Right atrium auricular region (tissue), 2 donors: ENCODE results near the gene CD93. TPM values are rescaled to one million over a fixed set of nuclear protein-coding genes. Genes with fewer than 3 reads are reported as not detected.

Experiments
- DNase-seq: peaks from one replicate; pipeline ENCODE4 v3.0.0-alpha.2; 2019; ENCODE audit warnings: low spot score
- H3K27ac ChIP-seq, 2 donors: fragments of 200-600 bp; sonication (generic); 1 replicate in 1 of 2; 2 replicates in 1 of 2; pipeline ENCODE4 v1.5.1; 2016 to 2019
- H3K27me3 ChIP-seq, 2 donors: fragments of 200-600 bp; sonication (generic); one replicate each; pipeline versions ENCODE4 v1.5.1 to v1.6.0; 2017 to 2019
- H3K36me3 ChIP-seq: fragments of 200-600 bp; sonication (generic); one replicate; pipeline ENCODE4 v1.5.1; 2016
- H3K4me1 ChIP-seq, 2 donors: fragments of 200-600 bp; sonication (generic); one replicate each; pipeline versions ENCODE4 v1.5.1 to v1.6.0; 2017 to 2019
- H3K4me3 ChIP-seq, 2 donors: fragments of 200-600 bp; sonication (generic); 1 replicate in 1 of 2; 2 replicates in 1 of 2; pipeline ENCODE4 v1.5.1; 2017 to 2019; ENCODE audit warnings: mild to moderate bottlenecking in 1 of 2, moderate library complexity in 1 of 2
- H3K9me3 ChIP-seq, 2 donors: fragments of 200-600 bp; sonication (generic); one replicate each; pipeline ENCODE4 v1.5.1; 2019
- CTCF ChIP-seq, 2 donors: fragments of 200-600 bp; sonication (generic); IDR thresholded peaks; one replicate each; pipeline ENCODE4 v1.5.1; 2019; ENCODE audit warnings: antibody characterized with exemption in 2 of 2
- total RNA-seq, 2 donors: library from RNA; depleted of rRNA; stranded (reverse); fragments of >200 nt; gene quantifications; one replicate each; pipeline ENCODE4 v1.1.0, GENCODE V29; 2016

Gene CD93
- total RNA-seq, 2 donors from 2014 or later = 35.7 to 51.6 TPM

DNA sequence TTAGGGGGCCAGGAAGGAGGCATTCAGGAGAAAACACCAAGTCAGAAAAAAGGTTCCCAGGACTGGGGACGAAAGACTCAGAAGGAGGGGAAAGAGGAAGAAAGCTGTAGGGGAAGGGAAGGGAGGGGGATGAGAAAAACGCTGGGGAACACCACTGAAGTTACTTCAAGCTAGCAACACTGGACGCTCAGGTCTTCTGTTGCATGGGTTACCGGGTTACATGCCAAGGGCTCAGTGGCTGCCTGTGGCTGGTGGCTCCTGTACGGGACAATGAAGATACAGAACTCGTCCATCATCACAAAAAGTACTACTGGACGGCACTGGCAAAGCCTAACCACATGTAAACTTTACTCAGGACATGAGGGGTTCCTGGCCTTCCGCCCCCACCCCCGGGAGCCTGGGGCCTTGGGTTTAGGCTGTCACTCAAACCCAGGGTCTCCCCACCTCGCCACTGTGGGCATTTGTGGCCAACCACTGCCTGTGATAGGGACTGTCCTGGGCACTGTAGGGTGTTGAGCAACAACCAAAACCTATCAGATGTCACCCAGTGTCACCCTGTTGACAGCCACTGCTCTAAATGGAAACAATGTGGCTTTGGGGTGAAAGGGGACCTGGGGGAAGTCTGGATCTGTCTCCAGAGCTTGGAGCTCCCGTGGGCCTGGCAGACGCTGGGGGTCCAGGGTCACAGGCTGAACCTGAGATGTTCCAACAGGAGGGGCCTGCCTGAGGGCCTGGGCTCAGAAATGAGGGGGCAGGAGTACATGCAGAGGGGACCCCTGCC lies 40.3 kb upstream of the CD93 start:
- Histone ChIP-seq H3K36me3 (no peaks in the 10 kb centered on the region), H3K27ac (peak overlapping the region; percentile 21 to 35), H3K4me3 (no peak overlapping the region), H3K4me1 (peaks cover 0 to 43% of the 10 kb centered on the region in 2 donors), H3K27me3 (no peaks in the 10 kb centered on the region), H3K9me3 (no peaks in the 10 kb centered on the region)
- TF ChIP-seq CTCF (IDR thresholded peaks at IDR 0.05) = no peak
- DNase-seq = no peak

- peak overlapping the region; percentile 21 to 35 for H3K27ac ChIP-seq
- no peak for TF ChIP-seq CTCF (IDR thresholded peaks at IDR 0.05)
- H3K36me3 ChIP-seq = no peaks in the 10 kb centered on the region
- DNase-seq = no peak
- H3K4me1 ChIP-seq = peaks cover 0 to 43% of the 10 kb centered on the region in 2 donors
- H3K27me3 ChIP-seq = no peaks in the 10 kb centered on the region
- no peaks in the 10 kb centered on the region for H3K9me3 ChIP-seq
- H3K4me3 ChIP-seq = no peak overlapping the region
Measured at GRCh38 chr20:23125625-23126191, 39.6 kb upstream of the CD93 start.

GRCh38 chr20:23125159-23125558 lies 39.0 kb upstream of the CD93 start:
- Histone ChIP-seq H3K4me3 (no peak overlapping the region), H3K27ac (no peak overlapping the region), H3K9me3 (no peaks in the 10 kb centered on the region), H3K4me1 (peaks cover 0 to 43% of the 10 kb centered on the region in 2 donors), H3K27me3 (no peaks in the 10 kb centered on the region), H3K36me3 (no peaks in the 10 kb centered on the region)
- no peak for DNase-seq
- no peak for TF ChIP-seq CTCF (IDR thresholded peaks at IDR 0.05)

GRCh38 chr20:23123886-23124285 lies 37.8 kb upstream of the CD93 start:
- H3K4me3 ChIP-seq = no peak overlapping the region
- H3K27me3 ChIP-seq = no peaks in the 10 kb centered on the region
- H3K36me3 ChIP-seq = no peaks in the 10 kb centered on the region
- H3K27ac ChIP-seq = no peak overlapping the region
- DNase-seq = no peak
- peaks cover 0 to 40% of the 10 kb centered on the region in 2 donors for H3K4me1 ChIP-seq
- no peaks in the 10 kb centered on the region for H3K9me3 ChIP-seq
- TF ChIP-seq CTCF (IDR thresholded peaks at IDR 0.05) = no peak

- peaks cover 0 to 33% of the 10 kb centered on the region in 2 donors for H3K4me1 ChIP-seq
- H3K4me3 ChIP-seq = no peak overlapping the region
- H3K27me3 ChIP-seq = no peaks in the 10 kb centered on the region
- no peaks in the 10 kb centered on the region for H3K36me3 ChIP-seq
- no peak for DNase-seq
- no peak for TF ChIP-seq CTCF (IDR thresholded peaks at IDR 0.05)
- no peak overlapping the region for H3K27ac ChIP-seq
- H3K9me3 ChIP-seq = no peaks in the 10 kb centered on the region
Measured at GRCh38 chr20:23122796-23123655, 36.9 kb upstream of the CD93 start.
